ENCODE measurements around the gene PXDN.
"Not testable (repeated sequence)": the region's sequence is repeated elsewhere in the genome, so short reads cannot be mapped to it uniquely, and the experiment has no call there.

PXDN gene

DNA sequence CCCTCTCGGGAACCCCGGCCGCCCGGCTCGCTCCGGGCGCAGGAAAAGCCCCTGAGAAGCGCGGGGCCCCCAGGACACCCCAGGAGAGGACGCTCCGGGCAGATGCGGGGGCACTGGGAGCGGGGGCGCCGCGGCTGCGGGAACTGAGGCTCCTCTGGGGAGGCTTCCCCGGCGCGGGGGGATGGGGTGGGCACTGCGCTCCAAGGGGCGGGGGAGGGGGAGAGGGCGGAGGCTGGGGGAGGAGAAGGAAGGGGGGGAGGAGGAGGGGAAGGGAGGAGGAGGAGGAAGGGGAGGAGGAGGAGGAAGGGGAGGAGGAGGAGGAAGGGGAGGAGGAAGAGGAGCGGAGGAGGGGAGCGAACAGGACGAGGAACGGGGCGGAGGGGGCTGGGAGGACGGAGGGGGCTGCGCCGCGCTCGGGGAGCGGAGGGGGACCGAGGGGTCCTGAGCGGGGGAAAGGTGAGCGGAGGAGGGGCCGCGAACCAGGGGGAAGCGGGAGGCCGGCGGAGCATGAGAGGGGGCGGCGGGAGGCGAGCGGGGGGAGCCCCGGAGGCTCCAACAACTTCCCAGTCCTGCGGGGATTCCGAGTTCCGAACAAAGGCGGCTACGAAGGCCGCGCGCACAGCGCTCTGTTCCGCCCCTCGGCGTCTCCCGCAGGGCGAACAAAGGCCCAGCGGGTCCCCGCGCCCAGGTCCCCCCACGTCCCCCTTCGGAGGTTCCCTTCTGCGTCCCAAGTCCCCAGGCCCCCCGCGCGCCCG lies 742 bp downstream of the PXDN start:
- Mint-ChIP-seq H3K36me3 (ENCODE audit: low read depth) (no peaks in the 10 kb centered on the region), H3K4me1 (peaks cover 8% of the 10 kb centered on the region)

DNA sequence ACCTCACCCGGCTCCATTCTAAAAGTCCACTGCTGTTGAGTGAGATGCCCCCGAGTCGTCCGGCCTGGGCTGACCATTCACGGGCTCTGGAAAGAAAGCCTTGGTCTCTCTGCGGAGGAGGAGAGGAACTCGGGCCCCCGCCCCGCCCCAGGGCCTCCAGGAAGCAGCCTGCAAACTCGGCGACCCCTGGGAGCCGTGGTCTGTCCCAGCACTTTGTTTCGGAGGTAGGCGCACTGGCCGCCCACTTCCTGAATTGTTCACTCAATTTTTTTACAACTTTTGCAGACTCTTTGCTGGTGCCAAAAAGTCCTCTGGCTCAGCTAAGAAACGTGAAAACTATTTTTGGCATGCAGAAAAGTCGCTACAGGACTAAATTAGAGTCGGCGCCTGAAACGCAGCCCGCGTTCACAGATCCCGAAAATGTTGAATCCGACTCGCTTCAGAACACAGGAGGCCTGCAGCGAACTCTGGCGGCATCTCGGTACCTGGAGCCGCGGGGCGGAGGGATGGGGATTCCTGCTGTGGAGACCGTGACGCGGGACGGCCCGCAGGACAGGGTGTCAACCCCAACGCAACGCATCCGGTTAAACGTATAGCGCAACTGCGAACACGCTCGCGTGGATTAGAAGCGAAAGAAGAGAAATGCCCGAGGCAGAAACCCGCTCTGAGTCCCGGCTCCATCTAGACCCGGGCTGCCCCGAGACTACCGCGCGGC lies 1.5 kb downstream of the PXDN start:
- Mint-ChIP-seq H3K4me1 (peaks cover 8% of the 10 kb centered on the region), H3K9me3 (no peaks in the 10 kb centered on the region), H3K27me3 (peaks cover 39% of the 10 kb centered on the region), H3K4me3 (peak overlapping the region; percentile 69), H3K36me3 (ENCODE audit: low read depth) (no peaks in the 10 kb centered on the region), H3K27ac (no peak overlapping the region)
- DNase-seq (peak; percentile 35), ATAC-seq (no peak)

More for the DNA sequence above, 742 bp downstream of the PXDN start:
- Mint-ChIP-seq H3K27ac (no peak overlapping the region), H3K9me3 (no peaks in the 10 kb centered on the region), H3K4me3 (peak overlapping the region; percentile 69), H3K27me3 (peaks cover 39% of the 10 kb centered on the region)
- ATAC-seq (no peak), DNase-seq (no peak)

DNA sequence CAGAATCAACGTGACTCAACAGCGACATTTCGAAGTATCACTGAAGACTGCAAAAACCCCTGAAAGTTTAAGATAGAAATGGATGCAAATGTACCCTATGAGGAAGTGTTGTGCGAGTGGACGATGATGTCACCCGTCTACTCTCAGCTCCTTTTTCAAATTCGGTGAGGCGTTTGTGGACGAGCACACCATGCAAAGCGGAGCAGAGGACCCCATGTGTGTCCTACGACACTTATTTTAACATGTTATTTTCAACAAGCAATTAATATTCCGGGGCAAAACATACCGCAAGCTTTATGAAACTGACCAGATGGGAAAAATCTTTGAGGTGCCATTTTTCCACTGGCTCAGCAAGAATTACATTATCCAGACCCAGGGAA lies 2.0 kb downstream of the PXDN start:
- Mint-ChIP-seq H3K4me1 (peaks cover 8% of the 10 kb centered on the region), H3K9me3 (no peaks in the 10 kb centered on the region), H3K4me3 (peak overlapping the region; percentile 45), H3K36me3 (ENCODE audit: low read depth) (no peaks in the 10 kb centered on the region), H3K27me3 (peaks cover 39% of the 10 kb centered on the region), H3K27ac (no peak overlapping the region)
- ATAC-seq (peak; percentile 17), DNase-seq (no peak)

DNA sequence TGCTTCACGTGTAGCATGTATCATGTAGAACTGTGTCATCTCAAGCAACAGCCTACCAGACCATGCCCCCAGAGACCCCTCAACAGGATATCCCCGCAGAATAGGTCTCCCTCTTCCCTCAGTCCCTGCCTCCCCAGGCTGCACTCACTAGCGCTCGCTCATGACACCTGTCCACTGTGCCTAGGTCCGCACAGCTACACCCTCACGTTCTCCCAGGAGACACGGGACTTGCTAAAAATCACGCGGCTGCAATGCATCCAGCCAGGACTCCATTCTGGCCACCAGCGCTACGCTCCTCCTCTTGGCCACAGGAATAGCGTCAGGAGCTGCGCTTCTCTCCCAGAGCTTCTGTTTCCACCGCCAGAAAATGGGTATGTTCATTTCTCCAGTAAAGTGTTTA lies 2.5 kb downstream of the PXDN start:
- Mint-ChIP-seq H3K27me3 (peaks cover 34% of the 10 kb centered on the region), H3K9me3 (no peaks in the 10 kb centered on the region), H3K27ac (no peak overlapping the region), H3K36me3 (ENCODE audit: low read depth) (no peaks in the 10 kb centered on the region), H3K4me1 (peaks cover 8% of the 10 kb centered on the region), H3K4me3 (no peak overlapping the region)
- DNase-seq = no peak
- no peak for ATAC-seq

DNA sequence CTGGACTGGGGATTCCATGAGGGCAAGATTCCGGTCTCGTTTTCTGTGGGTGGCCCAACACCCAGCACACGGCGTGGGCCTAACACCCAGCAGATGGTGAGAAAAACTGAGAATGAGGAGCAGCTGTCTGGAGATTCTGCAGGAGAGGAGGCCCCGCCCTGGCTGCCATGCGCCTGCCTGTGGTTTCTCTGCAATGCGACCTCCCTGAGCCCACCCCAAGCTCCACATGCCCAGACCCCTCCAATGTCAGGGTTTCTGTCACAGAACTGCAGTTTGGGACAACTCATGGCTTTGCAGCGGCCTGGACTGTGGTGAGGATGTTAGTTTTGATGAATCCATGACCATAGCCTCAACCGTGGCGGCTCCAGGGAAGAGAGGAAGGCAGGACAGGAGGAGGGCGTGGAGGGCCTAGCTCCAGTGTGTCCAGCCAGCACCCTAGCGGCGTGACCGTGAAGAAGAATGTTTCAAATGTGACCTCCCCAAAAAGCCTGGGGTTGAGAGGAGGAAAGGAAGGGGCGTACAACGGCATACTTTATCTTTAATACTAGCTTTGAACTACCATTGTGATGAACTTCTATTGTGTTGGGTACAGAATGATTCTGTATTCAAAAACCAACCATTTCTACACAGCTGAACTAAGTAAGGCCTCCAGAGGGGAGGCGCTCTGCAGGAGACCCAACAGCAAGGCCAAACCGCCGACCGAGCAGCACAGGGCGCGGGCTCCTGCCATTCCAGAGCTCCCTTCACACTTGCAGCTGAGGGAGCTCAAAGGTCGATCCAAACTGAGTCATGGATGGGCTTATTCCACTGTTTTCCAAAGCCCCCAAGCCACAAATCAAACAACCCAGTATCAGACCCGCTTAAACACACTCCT lies 3.4 kb downstream of the PXDN start:
- Mint-ChIP-seq H3K36me3 (ENCODE audit: low read depth) (no peaks in the 10 kb centered on the region), H3K9me3 (no peaks in the 10 kb centered on the region), H3K27me3 (peaks cover 25% of the 10 kb centered on the region), H3K4me3 (no peak overlapping the region), H3K4me1 (peaks cover 8% of the 10 kb centered on the region), H3K27ac (no peak overlapping the region)
- ATAC-seq = no peak
- DNase-seq = no peak

DNA sequence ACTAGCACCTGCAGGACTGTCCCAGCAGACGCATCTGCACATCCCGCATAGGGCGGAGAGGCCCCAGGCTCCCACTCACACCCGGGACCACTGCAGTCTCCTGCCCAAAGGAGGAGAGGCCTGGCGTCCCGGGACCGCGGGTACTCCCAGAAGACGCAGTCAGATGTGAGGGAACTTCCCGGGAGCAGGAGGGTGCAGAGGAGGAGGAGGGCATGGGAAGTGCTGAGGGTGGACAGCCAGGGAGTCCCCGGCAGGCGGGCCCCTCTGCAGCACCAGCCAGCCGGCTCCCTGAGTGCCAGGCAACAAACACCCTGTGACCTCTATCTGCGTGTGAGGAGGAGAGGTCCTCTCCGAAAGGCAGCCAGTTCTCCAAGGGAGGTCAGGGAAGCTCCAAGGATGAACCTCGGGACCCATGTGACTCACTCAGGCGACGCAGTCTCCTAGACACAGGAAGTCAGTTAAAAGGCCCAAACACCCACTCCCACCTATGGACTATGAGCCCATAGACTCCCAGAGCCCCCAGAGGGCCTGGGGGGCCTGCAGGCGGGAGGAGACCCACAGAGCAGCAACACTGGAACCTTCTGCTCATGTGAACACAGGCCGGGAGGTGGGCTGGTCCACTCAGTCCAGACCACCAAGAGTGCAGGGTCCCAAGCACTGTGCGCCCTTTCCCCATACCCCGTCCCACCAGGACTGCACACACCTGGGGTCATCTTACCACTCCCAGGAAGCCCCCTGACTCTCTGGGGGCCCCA lies 4.2 kb downstream of the PXDN start:
- H3K9me3 Mint-ChIP-seq = no peaks in the 10 kb centered on the region
- H3K4me3 Mint-ChIP-seq = no peak overlapping the region
- no peak overlapping the region for H3K27ac Mint-ChIP-seq
- peaks cover 19% of the 10 kb centered on the region for H3K27me3 Mint-ChIP-seq
- ATAC-seq = no peak
- H3K4me1 Mint-ChIP-seq = peaks cover 8% of the 10 kb centered on the region
- no peak for DNase-seq
- no peaks in the 10 kb centered on the region for H3K36me3 Mint-ChIP-seq (ENCODE audit: low read depth)

DNA sequence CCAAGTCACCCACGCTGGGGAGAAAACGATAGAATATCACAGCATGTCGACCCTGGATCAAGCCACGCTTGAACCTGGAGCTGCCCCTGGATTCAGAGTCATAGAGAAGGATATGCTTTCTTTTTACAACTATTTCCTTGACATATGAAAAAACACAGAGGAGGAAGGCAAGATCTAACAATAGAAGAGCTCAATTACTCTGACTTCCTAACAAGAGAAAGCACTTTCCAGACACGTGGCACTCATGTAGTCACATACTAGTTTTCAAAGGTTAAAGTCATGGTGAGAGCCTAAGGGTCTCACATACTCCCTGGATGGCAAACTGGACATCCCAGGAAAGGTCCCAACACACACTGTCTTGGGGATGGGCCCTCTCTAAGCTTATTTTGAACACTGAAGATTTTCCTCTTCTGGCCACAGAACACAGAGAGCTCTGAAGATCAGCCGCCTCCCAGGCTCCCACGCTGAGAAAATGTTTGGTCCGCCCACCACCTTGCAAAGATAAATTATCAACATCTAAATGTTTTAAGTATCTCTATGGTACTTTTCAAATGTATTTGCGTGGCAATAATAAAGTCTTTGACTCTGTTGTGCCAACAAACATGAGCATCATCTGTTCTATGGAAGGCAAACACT lies 4.9 kb downstream of the PXDN start:
- Mint-ChIP-seq H3K27ac (no peak overlapping the region), H3K4me3 (no peak overlapping the region)
- ATAC-seq = no peak

DNA sequence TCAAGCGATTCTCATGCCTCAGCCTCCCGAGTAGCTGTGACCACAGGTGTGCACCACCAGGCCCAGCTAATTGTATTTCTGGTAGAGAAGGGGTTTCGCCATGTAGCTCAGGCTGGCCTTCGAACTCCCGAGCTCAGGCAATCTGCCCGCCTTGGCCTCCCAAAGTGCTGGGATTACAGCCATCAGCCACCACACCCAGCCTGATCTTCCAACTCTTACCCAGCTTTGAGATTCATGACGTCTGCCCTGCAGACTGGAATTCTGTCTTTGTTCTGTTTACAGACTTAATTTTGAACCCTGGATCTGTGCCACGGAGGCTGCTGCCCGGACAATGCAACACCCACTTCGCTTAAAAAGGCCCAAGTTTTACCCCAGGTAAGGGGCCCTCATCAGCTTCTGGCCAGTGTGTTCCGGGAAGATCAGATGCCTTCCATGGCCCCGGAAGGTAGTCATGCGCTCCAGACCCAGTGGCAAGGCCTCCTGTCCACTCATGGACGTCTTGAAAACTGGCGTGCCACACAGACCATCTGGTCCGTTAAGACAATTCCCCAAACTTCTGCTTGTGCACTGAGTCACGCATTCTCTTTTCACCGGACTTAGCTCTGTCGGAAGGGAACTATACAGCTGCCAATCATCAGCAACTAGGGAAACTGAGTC lies 5.5 kb downstream of the PXDN start:
- Mint-ChIP-seq H3K36me3 (ENCODE audit: low read depth) (no peaks in the 10 kb centered on the region), H3K4me1 (peaks cover 6% of the 10 kb centered on the region), H3K27ac (no peak overlapping the region), H3K9me3 (no peaks in the 10 kb centered on the region), H3K4me3 (no peak overlapping the region), H3K27me3 (peaks cover 15% of the 10 kb centered on the region)
- DNase-seq (no peak), ATAC-seq (no peak)

More for the DNA sequence above, 4.9 kb downstream of the PXDN start:
- Mint-ChIP-seq H3K27me3 (peaks cover 15% of the 10 kb centered on the region), H3K36me3 (ENCODE audit: low read depth) (no peaks in the 10 kb centered on the region), H3K9me3 (no peaks in the 10 kb centered on the region), H3K4me1 (peaks cover 6% of the 10 kb centered on the region)
- no peak for DNase-seq

DNA sequence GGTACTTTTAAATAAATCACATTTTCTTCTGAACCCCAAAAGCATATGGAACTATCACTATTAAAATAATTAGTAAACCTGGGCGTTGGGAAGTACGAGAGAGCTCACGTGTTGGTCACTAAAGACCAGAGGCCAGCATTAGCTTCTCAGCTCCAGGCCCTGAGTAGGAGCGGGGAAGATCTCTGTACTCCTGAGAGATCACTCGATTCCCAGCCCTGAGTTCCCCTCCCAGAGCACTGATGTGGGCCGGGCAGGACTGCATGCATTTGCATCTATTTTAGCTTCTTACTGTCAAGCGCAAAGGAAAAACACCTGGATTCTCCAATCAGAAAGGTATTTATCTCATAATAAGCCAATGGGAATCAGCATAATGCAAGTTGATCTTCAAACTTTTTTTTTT lies 6.2 kb downstream of the PXDN start:
- Mint-ChIP-seq H3K4me1 (peaks cover 6% of the 10 kb centered on the region), H3K27ac (no peak overlapping the region), H3K9me3 (no peaks in the 10 kb centered on the region), H3K36me3 (ENCODE audit: low read depth) (no peaks in the 10 kb centered on the region), H3K4me3 (no peak overlapping the region), H3K27me3 (peaks cover 15% of the 10 kb centered on the region)
- DNase-seq (no peak), ATAC-seq (no peak)

DNA sequence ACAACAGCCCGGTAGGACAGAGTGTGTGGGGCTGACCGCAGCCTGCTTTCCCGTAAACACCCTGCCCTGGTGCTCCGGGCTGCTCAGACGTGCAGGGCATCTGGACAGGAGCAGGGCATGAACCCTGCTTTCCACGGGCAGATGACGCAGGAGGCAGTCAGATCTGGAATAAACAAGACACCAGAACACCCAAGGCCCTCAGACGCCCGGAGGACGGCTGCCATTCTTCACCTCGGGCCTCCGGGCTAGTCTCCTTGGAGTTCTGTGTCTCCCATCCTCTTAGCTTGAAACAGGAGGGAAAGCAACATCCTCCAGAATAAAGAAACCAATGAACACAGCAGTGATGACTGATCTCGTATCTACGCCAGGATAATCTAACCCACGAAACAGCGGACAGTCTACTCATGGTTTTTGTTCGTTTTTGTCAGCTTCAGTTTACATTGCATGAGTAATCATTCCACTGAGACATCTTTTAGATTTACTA lies 7.3 kb downstream of the PXDN start:
- no peaks in the 10 kb centered on the region for H3K36me3 Mint-ChIP-seq (ENCODE audit: low read depth)
- no peak overlapping the region for H3K27ac Mint-ChIP-seq
- peaks cover under 1% of the 10 kb centered on the region for H3K4me1 Mint-ChIP-seq
- no peak overlapping the region for H3K4me3 Mint-ChIP-seq
- H3K9me3 Mint-ChIP-seq = no peaks in the 10 kb centered on the region
- H3K27me3 Mint-ChIP-seq = peaks cover 8% of the 10 kb centered on the region
- no peak for ATAC-seq
- no peak for DNase-seq

DNA sequence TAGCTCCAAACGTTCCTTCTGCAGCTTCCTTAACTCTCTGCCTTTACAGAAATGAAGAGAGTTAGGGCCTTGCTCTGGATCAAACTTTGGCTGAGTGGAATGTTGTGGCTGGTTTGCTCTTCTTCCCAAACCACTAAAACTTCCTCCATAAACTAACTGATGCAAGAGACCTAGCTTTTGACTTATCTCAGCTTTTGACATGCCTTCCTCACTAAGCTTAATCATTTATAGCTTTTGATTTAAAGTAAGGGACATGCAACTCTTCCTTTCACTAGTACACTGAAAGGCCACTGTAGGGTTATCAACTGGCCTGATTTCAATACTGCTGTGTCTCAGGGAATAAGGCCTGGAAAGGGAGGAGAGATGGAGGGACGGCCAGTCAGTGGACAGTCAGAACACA lies 8.3 kb downstream of the PXDN start:
- H3K4me1 Mint-ChIP-seq = no peaks in the 10 kb centered on the region
- DNase-seq (no peak), ATAC-seq (no peak)
- no peaks in the 10 kb centered on the region for H3K36me3 Mint-ChIP-seq (ENCODE audit: low read depth)
- H3K27me3 Mint-ChIP-seq = peaks cover 2% of the 10 kb centered on the region
- no peaks in the 10 kb centered on the region for H3K9me3 Mint-ChIP-seq
- H3K4me3 Mint-ChIP-seq = no peak overlapping the region
- no peak overlapping the region for H3K27ac Mint-ChIP-seq

DNA sequence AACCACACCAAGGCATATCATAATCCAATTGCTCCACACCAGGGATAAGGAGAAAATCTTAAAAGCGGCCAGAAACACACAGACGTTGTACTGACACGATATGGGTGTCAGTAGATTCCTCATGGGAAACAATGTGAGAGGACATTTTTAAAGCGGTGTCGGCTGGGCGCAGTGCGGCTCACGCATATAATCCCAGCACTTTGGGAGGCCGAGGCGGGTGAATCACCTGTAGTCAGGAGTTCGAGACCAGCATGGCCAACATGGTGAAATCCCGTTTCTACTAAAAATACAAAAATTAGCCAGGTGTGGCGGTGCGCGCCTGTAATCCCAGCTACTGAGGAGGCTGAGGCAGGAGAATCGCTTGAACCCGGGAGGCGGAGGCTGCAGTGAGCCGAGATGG lies 11.0 kb downstream of the PXDN start:
- ATAC-seq; H3K36me3 Mint-ChIP-seq (ENCODE audit: low read depth); H3K4me3 Mint-ChIP-seq; H3K9me3 Mint-ChIP-seq; H3K27ac Mint-ChIP-seq; H3K27me3 Mint-ChIP-seq; DNase-seq; H3K4me1 Mint-ChIP-seq: not testable (repeated sequence)

DNA sequence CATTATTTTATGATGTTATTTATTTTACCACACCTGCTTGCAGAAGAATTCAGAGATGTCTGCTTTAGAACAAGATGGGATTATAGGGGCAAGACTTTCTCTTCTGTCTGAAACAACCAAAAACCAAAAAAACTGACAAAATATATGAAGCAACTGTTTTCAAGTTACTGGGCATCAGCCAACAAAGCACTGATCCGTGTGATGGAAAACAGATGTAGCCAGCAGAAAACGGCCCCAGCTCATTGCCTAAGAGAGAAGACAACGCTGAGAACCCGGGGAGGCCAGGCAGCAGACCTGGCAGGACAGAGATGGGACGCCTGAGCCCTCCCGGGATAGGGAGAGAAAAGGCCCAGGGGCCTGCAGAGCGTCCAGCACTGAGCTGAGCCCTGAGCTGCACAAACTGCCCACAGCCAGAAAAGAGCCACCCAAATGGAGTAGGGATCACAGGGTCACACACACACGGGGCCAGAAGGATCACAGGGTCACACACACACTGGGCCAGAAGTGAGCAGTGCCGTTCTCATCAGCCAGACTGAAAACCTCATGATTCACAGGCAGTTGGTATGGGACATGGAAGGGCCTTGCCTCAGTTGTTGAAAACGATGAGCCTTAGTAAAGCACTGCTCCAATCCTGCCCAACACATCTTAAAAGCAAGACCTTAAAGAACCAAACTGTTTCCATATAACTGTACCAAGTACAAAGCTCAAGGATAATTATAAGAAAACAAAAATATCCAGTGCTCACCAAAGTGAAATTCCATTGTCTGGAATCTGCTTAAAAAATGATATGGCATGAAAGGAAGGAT lies 12.1 kb downstream of the PXDN start:
- no peaks in the 10 kb centered on the region for H3K9me3 Mint-ChIP-seq
- ATAC-seq = no peak

More for the DNA sequence above, 12.1 kb downstream of the PXDN start:
- Mint-ChIP-seq H3K27me3 (peaks cover 2% of the 10 kb centered on the region), H3K4me3 (no peak overlapping the region), H3K4me1 (no peaks in the 10 kb centered on the region), H3K27ac (no peak overlapping the region), H3K36me3 (ENCODE audit: low read depth) (no peaks in the 10 kb centered on the region)
- DNase-seq = no peak

All from activated naive CD8-positive, alpha-beta T cell treated with anti-CD3 and anti-CD28 coated beads, Interleukin-2, amount 50 U/mL, for 24 hours (primary cell).